HCT116 (cell line): Measurements from ENCODE around the gene AP1G1. TPM values are rescaled to one million over a fixed set of nuclear protein-coding genes. Genes with fewer than 3 reads are reported as not detected.

Experiments
- ATAC-seq: fragments of 200-7000 bp; cut with Tn5 transposase; 2 replicates; pipeline ENCODE4 v1.9.1; 2020; ENCODE audit warnings: mild to moderate bottlenecking, moderate library complexity
- BruUV-seq: library from RNA; stranded (reverse); fragments of 400-500 nt; replicated peaks from 2 replicates; lab custom pipeline; 2021; lab: Mats Ljungman, UMichigan
- CTCF ChIA-PET: fragments of 300-600 bp; sonication (Branson Sonifier 250); formaldehyde crosslinking; loops from one replicate; lab custom pipeline; 2021; ENCODE audit warnings: antibody characterized with exemption; lab: Charles Lee
- POLR2A ChIA-PET: fragments of 300-600, 350-600 bp; sonication (Branson Sonifier 250); formaldehyde crosslinking; loops from one replicate; lab custom pipeline; 2021; ENCODE audit warnings: antibody characterized with exemption; lab: Charles Lee
- RAD21 ChIA-PET, 2 experiments: fragments of 300-600 bp; sonication (Branson Sonifier 250); formaldehyde crosslinking; loops; one replicate each; lab custom pipeline; 2023; ENCODE audit warnings: low total read pairs in 2 of 2; ENCODE audit not compliant: uncharacterized antibody in 2 of 2, unreplicated experiment in 2 of 2, low non-redundant PET in 1 of 2; lab: Charles Lee
- DNase-seq: peaks from one replicate; pipeline ENCODE4 v3.0.0-alpha.2; 2010; ENCODE audit warnings: low read depth, low spot score
- H2AFZ ChIP-seq: fragments of 200-600 bp; shearing (Covaris generic), sonication (generic); 2 replicates; pipeline ENCODE4 v1.6.1; 2017; ENCODE audit warnings: low read depth, mixed run types, mixed read lengths, antibody characterized with exemption, low read length; ENCODE audit not compliant: poor library complexity, severe bottlenecking
- H3K27ac ChIP-seq: 2 replicates; pipeline ENCODE4 v1.5.1; 2012; ENCODE audit warnings: low read depth, low read length
- H3K27me3 ChIP-seq: fragments of 200-600 bp; sonication (generic); 2 replicates; pipeline ENCODE4 v1.6.1; 2016; ENCODE audit warnings: mixed run types, low read length, mixed read lengths; ENCODE audit not compliant: insufficient read depth
- H3K36me3 ChIP-seq, 2 experiments: fragments of 200-500 bp in 1 of 2; fragments of 200-600 bp in 1 of 2; sonication (Bioruptor generic) in 1 of 2; sonication (generic) in 1 of 2; 2 replicates each; pipeline versions ENCODE4 v1.5.1 to v1.6.1; 2014 to 2016; ENCODE audit warnings: low read length in 2 of 2, inconsistent platforms in 1 of 2, mixed read lengths in 1 of 2, mixed run types in 1 of 2; ENCODE audit not compliant: insufficient read depth in 2 of 2, control insufficient read depth in 1 of 2
- H3K4me1 ChIP-seq, 2 experiments: fragments of 200-600 bp in 1 of 2; sonication (generic) in 1 of 2; 2 replicates each; pipeline versions ENCODE4 v1.5.1 to v1.6.1; 2012 to 2017; ENCODE audit warnings: low read length in 2 of 2, inconsistent platforms in 1 of 2, mild to moderate bottlenecking in 1 of 2, mixed read lengths in 1 of 2, mixed run types in 1 of 2, moderate library complexity in 1 of 2; ENCODE audit not compliant: insufficient read depth in 2 of 2, control insufficient read depth in 1 of 2
- H3K4me2 ChIP-seq: fragments of 200-600 bp; sonication (generic); 2 replicates; pipeline ENCODE4 v1.6.1; 2017; ENCODE audit warnings: mixed run types, low read length, mixed read lengths
- H3K4me3 ChIP-seq, 2 experiments: fragments of 200-600 bp in 1 of 2; sonication (generic) in 1 of 2; replicated peaks in 1 of 2; 2 replicates each; pipeline ENCODE4 v1.5.1; 2011 to 2016; ENCODE audit warnings: low read length in 2 of 2, control low read depth in 1 of 2, low read depth in 1 of 2, mild to moderate bottlenecking in 1 of 2, mixed read lengths in 1 of 2, mixed run types in 1 of 2
- H3K79me2 ChIP-seq: fragments of 200-600 bp; sonication (generic); 2 replicates; pipeline ENCODE4 v1.6.1; 2017; ENCODE audit warnings: mild to moderate bottlenecking, mixed run types, low read length, moderate library complexity, mixed read lengths; ENCODE audit not compliant: insufficient read depth
- H3K9ac ChIP-seq: fragments of 200-600 bp; sonication (generic); 2 replicates; pipeline ENCODE4 v1.6.1; 2016; ENCODE audit warnings: low read length, mixed read lengths
- H3K9me2 ChIP-seq: fragments of 200-600 bp; sonication (generic), shearing (Covaris generic); 2 replicates; pipeline ENCODE4 v1.6.1; 2017; ENCODE audit warnings: mixed run types, mild to moderate bottlenecking, moderate library complexity; ENCODE audit not compliant: insufficient read depth
- H3K9me3 ChIP-seq, 2 experiments: fragments of 200-500 bp in 1 of 2; fragments of 200-600 bp in 1 of 2; sonication (Bioruptor generic) in 1 of 2; sonication (generic) in 1 of 2; 2 replicates each; pipeline ENCODE4 v1.6.1; 2014 to 2017; ENCODE audit warnings: low read length in 2 of 2, mixed read lengths in 2 of 2, inconsistent platforms in 1 of 2, low read depth in 1 of 2, mild to moderate bottlenecking in 1 of 2, mixed run types in 1 of 2, moderate library complexity in 1 of 2; ENCODE audit not compliant: control insufficient read depth in 1 of 2, insufficient read depth in 1 of 2
- H4K20me1 ChIP-seq: fragments of 200-600 bp; sonication (generic), shearing (Covaris generic); 2 replicates; pipeline ENCODE4 v1.6.1; 2017; ENCODE audit warnings: mixed run types, mild to moderate bottlenecking, moderate library complexity; ENCODE audit not compliant: insufficient read depth
- CBX3 ChIP-seq: IDR thresholded peaks from 2 replicates; pipeline ENCODE4 v1.6.1; 2012; ENCODE audit warnings: low read depth
- CEBPB ChIP-seq: IDR thresholded peaks from 2 replicates; pipeline ENCODE4 v1.6.1; 2012; ENCODE audit warnings: low read depth
- EGR1 ChIP-seq: IDR thresholded peaks from 2 replicates; pipeline ENCODE4 v1.6.1; 2012; ENCODE audit warnings: low read depth
- ELF1 ChIP-seq: IDR thresholded peaks from 2 replicates; pipeline ENCODE4 v1.6.1; 2012; ENCODE audit warnings: low read depth, borderline replicate concordance
- EZH2 ChIP-seq: fragments of 200-600 bp; sonication (generic); IDR thresholded peaks from 2 replicates; pipeline ENCODE4 v1.6.1; 2017; ENCODE audit warnings: antibody characterized with exemption, mixed run types
- EZH2phosphoT487 ChIP-seq: fragments of 200-600 bp; IDR thresholded peaks from 2 replicates; pipeline ENCODE4 v1.6.1; 2018; ENCODE audit warnings: antibody characterized with exemption, borderline replicate concordance
- RAD21 ChIP-seq: IDR thresholded peaks from 2 replicates; pipeline ENCODE4 v1.6.1; 2012; ENCODE audit warnings: low read depth, mild to moderate bottlenecking
- SP1 ChIP-seq: IDR thresholded peaks from 2 replicates; pipeline ENCODE4 v1.6.1; 2012; ENCODE audit warnings: low read depth
- SRF ChIP-seq: IDR thresholded peaks from 2 replicates; pipeline ENCODE4 v1.6.1; 2012; ENCODE audit warnings: low read depth
- TCF7L2 ChIP-seq: IDR thresholded peaks from 2 replicates; pipeline ENCODE4 v1.7.0; 2011; ENCODE audit warnings: borderline replicate concordance, inconsistent platforms; ENCODE audit not compliant: insufficient read depth, insufficient read length; ENCODE audit errors: extremely low read depth
- YY1 ChIP-seq: IDR thresholded peaks from 2 replicates; pipeline ENCODE4 v1.6.1; 2011; ENCODE audit warnings: low read length, low read depth, moderate library complexity, mild to moderate bottlenecking; ENCODE audit not compliant: insufficient replicate concordance; ENCODE audit errors: extremely low read depth
- ZFX ChIP-seq: fragments of 450-650 bp; IDR thresholded peaks from 2 replicates; pipeline ENCODE4 v1.6.1; 2017
- ZNF274 ChIP-seq: fragments of 200-500 bp; sonication (Bioruptor generic); IDR thresholded peaks from 2 replicates; pipeline ENCODE4 v1.6.1; 2014; ENCODE audit warnings: mild to moderate bottlenecking, low read depth, low read length, inconsistent platforms
- intact Hi-C: fragments of 100-400 bp; cut with micrococcal nuclease; formaldehyde crosslinking; loops from 2 replicates; pipeline ENCODE4 v1.10.0; 2022
- total RNA-seq: library from RNA; stranded (reverse); gene quantifications from one replicate; pipeline ENCODE4 v1.2.1, GENCODE V29; 2021; ENCODE audit not compliant: unreplicated experiment
- TF ChIP-seq, protein P1 (sequence below): IDR thresholded peaks from 2 replicates; pipeline ENCODE4 v1.6.1; 2012
- TF ChIP-seq, protein P2 (sequence below): IDR thresholded peaks from 2 replicates; pipeline ENCODE4 v1.6.1; 2012
- TF ChIP-seq, protein P3 (sequence below), 3 experiments: fragments of 200-600 bp in 1 of 3; sonication (generic) in 1 of 3; IDR thresholded peaks in 2 of 3; conservative IDR thresholded peaks in 1 of 3; 2 replicates each; pipeline ENCODE4 v1.5.1; 2012 to 2017; ENCODE audit warnings: low read depth in 2 of 3, low read length in 2 of 3, antibody characterized with exemption in 1 of 3, borderline replicate concordance in 1 of 3, control low read depth in 1 of 3, mild to moderate bottlenecking in 1 of 3, mixed read lengths in 1 of 3, mixed run types in 1 of 3, moderate library complexity in 1 of 3; ENCODE audit not compliant: insufficient read depth in 1 of 3
- TF ChIP-seq, protein P4 (sequence below): IDR thresholded peaks from 2 replicates; pipeline ENCODE4 v1.6.1; 2012; ENCODE audit warnings: low read depth
- TF ChIP-seq, protein P5 (sequence below): IDR thresholded peaks from 2 replicates; pipeline ENCODE4 v1.6.1; 2011; ENCODE audit warnings: mild to moderate bottlenecking, low read length, moderate library complexity; ENCODE audit not compliant: insufficient replicate concordance; ENCODE audit errors: extremely low read depth

The AP1G1 gene
- total RNA-seq, 1 experiment from 2014 or later: 70.2 TPM

DNA sequence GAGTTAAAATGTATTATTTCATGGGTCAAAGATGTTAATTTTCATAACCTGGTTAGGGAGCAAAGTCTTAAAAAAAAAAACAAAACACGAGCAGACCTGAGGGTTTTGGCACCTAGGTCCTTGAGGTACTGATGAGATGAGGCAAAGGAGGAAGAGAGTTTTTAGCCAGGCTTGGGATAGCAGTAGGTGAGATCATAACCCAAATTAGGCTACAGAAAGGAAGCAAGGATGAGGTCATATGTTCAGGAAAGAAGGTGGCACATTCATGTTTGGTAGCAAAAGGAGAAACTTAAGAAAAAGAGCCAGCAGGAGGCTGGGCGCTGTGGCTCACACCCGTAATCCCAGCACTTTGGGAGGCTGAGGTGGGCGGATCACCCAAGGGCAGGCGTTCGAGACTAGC lies 40.0 kb upstream of the AP1G1 start:
- H3K4me1 ChIP-seq: peaks cover 6 to 14% of the 10 kb centered on the region in 2 experiments
- no peak overlapping the region for H3K9ac ChIP-seq
- no peaks in the 10 kb centered on the region for H3K27me3 ChIP-seq
- no peaks in the 10 kb centered on the region for H3K9me3 ChIP-seq
- H3K79me2 ChIP-seq: peaks cover 33% of the 10 kb centered on the region
- H3K27ac ChIP-seq: no peak overlapping the region
- intact Hi-C loops: no loop called here
- H3K4me3 ChIP-seq: no peak overlapping the region
- CTCF ChIA-PET: no interaction called here
- no peak for DNase-seq
- TF ChIP-seq EZH2phosphoT487 (no peak), ZNF274 (no peak), TCF7L2 (no peak), EGR1 (no peak), SP1 (no peak), ELF1 (no peak), CBX3 (no peak), ZFX (no peak), CEBPB (no peak), SRF (no peak), YY1 (no peak), RAD21 (no peak), EZH2 (no peak)
- TF ChIP-seq, protein P1, sequence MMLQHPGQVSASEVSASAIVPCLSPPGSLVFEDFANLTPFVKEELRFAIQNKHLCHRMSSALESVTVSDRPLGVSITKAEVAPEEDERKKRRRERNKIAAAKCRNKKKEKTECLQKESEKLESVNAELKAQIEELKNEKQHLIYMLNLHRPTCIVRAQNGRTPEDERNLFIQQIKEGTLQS: no peak
- TF ChIP-seq, protein P2, sequence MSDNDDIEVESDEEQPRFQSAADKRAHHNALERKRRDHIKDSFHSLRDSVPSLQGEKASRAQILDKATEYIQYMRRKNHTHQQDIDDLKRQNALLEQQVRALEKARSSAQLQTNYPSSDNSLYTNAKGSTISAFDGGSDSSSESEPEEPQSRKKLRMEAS: no peak
- TF ChIP-seq, protein P3, sequence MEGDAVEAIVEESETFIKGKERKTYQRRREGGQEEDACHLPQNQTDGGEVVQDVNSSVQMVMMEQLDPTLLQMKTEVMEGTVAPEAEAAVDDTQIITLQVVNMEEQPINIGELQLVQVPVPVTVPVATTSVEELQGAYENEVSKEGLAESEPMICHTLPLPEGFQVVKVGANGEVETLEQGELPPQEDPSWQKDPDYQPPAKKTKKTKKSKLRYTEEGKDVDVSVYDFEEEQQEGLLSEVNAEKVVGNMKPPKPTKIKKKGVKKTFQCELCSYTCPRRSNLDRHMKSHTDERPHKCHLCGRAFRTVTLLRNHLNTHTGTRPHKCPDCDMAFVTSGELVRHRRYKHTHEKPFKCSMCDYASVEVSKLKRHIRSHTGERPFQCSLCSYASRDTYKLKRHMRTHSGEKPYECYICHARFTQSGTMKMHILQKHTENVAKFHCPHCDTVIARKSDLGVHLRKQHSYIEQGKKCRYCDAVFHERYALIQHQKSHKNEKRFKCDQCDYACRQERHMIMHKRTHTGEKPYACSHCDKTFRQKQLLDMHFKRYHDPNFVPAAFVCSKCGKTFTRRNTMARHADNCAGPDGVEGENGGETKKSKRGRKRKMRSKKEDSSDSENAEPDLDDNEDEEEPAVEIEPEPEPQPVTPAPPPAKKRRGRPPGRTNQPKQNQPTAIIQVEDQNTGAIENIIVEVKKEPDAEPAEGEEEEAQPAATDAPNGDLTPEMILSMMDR (IDR thresholded peaks at IDR 0.05 in 2 of 3, conservative IDR thresholded peaks at IDR 0.05 in 1 of 3; ENCODE audit: borderline replicate concordance in 1 of 3, insufficient read depth in 1 of 3, low read depth in 2 of 3, low read length in 2 of 3): no peak
- TF ChIP-seq, protein P4, sequence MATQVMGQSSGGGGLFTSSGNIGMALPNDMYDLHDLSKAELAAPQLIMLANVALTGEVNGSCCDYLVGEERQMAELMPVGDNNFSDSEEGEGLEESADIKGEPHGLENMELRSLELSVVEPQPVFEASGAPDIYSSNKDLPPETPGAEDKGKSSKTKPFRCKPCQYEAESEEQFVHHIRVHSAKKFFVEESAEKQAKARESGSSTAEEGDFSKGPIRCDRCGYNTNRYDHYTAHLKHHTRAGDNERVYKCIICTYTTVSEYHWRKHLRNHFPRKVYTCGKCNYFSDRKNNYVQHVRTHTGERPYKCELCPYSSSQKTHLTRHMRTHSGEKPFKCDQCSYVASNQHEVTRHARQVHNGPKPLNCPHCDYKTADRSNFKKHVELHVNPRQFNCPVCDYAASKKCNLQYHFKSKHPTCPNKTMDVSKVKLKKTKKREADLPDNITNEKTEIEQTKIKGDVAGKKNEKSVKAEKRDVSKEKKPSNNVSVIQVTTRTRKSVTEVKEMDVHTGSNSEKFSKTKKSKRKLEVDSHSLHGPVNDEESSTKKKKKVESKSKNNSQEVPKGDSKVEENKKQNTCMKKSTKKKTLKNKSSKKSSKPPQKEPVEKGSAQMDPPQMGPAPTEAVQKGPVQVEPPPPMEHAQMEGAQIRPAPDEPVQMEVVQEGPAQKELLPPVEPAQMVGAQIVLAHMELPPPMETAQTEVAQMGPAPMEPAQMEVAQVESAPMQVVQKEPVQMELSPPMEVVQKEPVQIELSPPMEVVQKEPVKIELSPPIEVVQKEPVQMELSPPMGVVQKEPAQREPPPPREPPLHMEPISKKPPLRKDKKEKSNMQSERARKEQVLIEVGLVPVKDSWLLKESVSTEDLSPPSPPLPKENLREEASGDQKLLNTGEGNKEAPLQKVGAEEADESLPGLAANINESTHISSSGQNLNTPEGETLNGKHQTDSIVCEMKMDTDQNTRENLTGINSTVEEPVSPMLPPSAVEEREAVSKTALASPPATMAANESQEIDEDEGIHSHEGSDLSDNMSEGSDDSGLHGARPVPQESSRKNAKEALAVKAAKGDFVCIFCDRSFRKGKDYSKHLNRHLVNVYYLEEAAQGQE: no peak
- TF ChIP-seq, protein P5, sequence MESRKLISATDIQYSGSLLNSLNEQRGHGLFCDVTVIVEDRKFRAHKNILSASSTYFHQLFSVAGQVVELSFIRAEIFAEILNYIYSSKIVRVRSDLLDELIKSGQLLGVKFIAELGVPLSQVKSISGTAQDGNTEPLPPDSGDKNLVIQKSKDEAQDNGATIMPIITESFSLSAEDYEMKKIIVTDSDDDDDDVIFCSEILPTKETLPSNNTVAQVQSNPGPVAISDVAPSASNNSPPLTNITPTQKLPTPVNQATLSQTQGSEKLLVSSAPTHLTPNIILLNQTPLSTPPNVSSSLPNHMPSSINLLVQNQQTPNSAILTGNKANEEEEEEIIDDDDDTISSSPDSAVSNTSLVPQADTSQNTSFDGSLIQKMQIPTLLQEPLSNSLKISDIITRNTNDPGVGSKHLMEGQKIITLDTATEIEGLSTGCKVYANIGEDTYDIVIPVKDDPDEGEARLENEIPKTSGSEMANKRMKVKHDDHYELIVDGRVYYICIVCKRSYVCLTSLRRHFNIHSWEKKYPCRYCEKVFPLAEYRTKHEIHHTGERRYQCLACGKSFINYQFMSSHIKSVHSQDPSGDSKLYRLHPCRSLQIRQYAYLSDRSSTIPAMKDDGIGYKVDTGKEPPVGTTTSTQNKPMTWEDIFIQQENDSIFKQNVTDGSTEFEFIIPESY: no peak
- ATAC-seq: no peak
- POLR2A ChIA-PET: no interaction called here
- no peaks in the 10 kb centered on the region for H4K20me1 ChIP-seq
- H2AFZ ChIP-seq: no peak overlapping the region
- no peaks in the 10 kb centered on the region for H3K9me2 ChIP-seq
- H3K36me3 ChIP-seq: peaks cover 16% of the 10 kb centered on the region in 2 experiments; a peak in 3 of 4 replicates
- BruUV-seq: no TSS peak
- no peak overlapping the region for H3K4me2 ChIP-seq
- RAD21 ChIA-PET: no interaction called here
